NCI-H748 treated with DMSO at 0.1 percent for 48 hours (cell line): ENCODE measurements around the gene ATP1A2.

Experiments
- DNase-seq: peaks from one replicate; lab custom pipeline; 2025; lab: John Stamatoyannopoulos, UW

ATP1A2 gene

GRCh38 chr1:160085686-160086455 lies 29.7 kb upstream of the ATP1A2 start:
- DNase-seq, result peak; percentile 34

- DNase-seq, result no peak
These were observed 29.1 kb upstream of the ATP1A2 start for GRCh38 chr1:160086456-160086892.

GRCh38 chr1:160087118-160087662 lies 28.4 kb upstream of the ATP1A2 start:
- DNase-seq, result no peak

GRCh38 chr1:160089883-160090282 lies 25.7 kb upstream of the ATP1A2 start:
- DNase-seq, result no peak

- DNase-seq, result no peak
These were observed 24.8 kb upstream of the ATP1A2 start for GRCh38 chr1:160090760-160091159.

- no peak for DNase-seq
These were observed 23.8 kb upstream of the ATP1A2 start for GRCh38 chr1:160091666-160092223.

GRCh38 chr1:160092366-160093068 lies 23.0 kb upstream of the ATP1A2 start:
- DNase-seq, result no peak

GRCh38 chr1:160093069-160093395 lies 22.5 kb upstream of the ATP1A2 start:
- no peak for DNase-seq

GRCh38 chr1:160093624-160094290 lies 21.8 kb upstream of the ATP1A2 start:
- no peak for DNase-seq

GRCh38 chr1:160094291-160094625 lies 21.3 kb upstream of the ATP1A2 start:
- DNase-seq, result no peak

- DNase-seq, result no peak
These were observed 20.8 kb upstream of the ATP1A2 start for GRCh38 chr1:160094806-160095205.

- no peak for DNase-seq
These were observed 20.0 kb upstream of the ATP1A2 start for GRCh38 chr1:160095382-160096105.

- no peak for DNase-seq
These were observed 19.1 kb upstream of the ATP1A2 start for GRCh38 chr1:160096274-160097116.

- DNase-seq, result no peak
These were observed 18.2 kb upstream of the ATP1A2 start for GRCh38 chr1:160097151-160097910.

- peak; percentile 74 for DNase-seq
These were observed 17.4 kb upstream of the ATP1A2 start, which contains the start of gene IGSF8 for GRCh38 chr1:160097911-160098851. IGSF8 (minus strand) TSS chr1:160098619; CDS start chr1:160098472, 147 bp downstream.

GRCh38 chr1:160098852-160099561 lies 16.6 kb upstream of the ATP1A2 start:
- peak; percentile 85 for DNase-seq

- DNase-seq, result no peak
These were observed 15.7 kb upstream of the ATP1A2 start for GRCh38 chr1:160099716-160100375.
